NCI-H146 treated with DMSO at 0.1 percent for 48 hours (cell line): ENCODE results near the gene KCTD3.

Source experiments
- DNase-seq: peaks from one replicate; lab custom pipeline; 2025; ENCODE audit not compliant: unreplicated experiment; lab: John Stamatoyannopoulos, UW

The KCTD3 gene

GRCh38 chr1:215556996-215557395 is 10.1 kb upstream of the KCTD3 start:
- no peak for DNase-seq

GRCh38 chr1:215557504-215557903 is 9.6 kb upstream of the KCTD3 start:
- DNase-seq, result no peak

- no peak for DNase-seq
Measured at GRCh38 chr1:215557992-215558626, 9.0 kb upstream of the KCTD3 start.

GRCh38 chr1:215567491-215568298 is 591 bp downstream of the KCTD3 start:
- DNase-seq, result peak; percentile 62

GRCh38 chr1:215568299-215568692 is 1.2 kb downstream of the KCTD3 start:
- DNase-seq, result no peak

GRCh38 chr1:215569986-215570824 is 3.1 kb downstream of the KCTD3 start:
- no peak for DNase-seq

- DNase-seq, result no peak
Measured at GRCh38 chr1:215581896-215582295, 14.8 kb downstream of the KCTD3 start.

GRCh38 chr1:215583185-215583749 is 16.2 kb downstream of the KCTD3 start:
- no peak for DNase-seq

GRCh38 chr1:215584389-215584788 is 17.3 kb downstream of the KCTD3 start:
- DNase-seq, result no peak

- DNase-seq, result no peak
Measured at GRCh38 chr1:215589650-215590435, 22.7 kb downstream of the KCTD3 start.

- DNase-seq, result no peak
Measured at GRCh38 chr1:215590779-215591491, 23.8 kb downstream of the KCTD3 start.

- no peak for DNase-seq
Measured at GRCh38 chr1:215594640-215595039, 27.5 kb downstream of the KCTD3 start.

- no peak for DNase-seq
Measured at GRCh38 chr1:215595231-215595630, 28.1 kb downstream of the KCTD3 start.

GRCh38 chr1:215597961-215598360 is 30.9 kb downstream of the KCTD3 start:
- no peak for DNase-seq

GRCh38 chr1:215599418-215600074 is 32.4 kb downstream of the KCTD3 start:
- no peak for DNase-seq

GRCh38 chr1:215600258-215600792 is 33.2 kb downstream of the KCTD3 start:
- DNase-seq, result no peak

- DNase-seq, result no peak
Measured at GRCh38 chr1:215600867-215601266, 33.8 kb downstream of the KCTD3 start.

- DNase-seq, result no peak
Measured at GRCh38 chr1:215601276-215601675, 34.2 kb downstream of the KCTD3 start.

GRCh38 chr1:215603319-215603718 is 36.2 kb downstream of the KCTD3 start:
- no peak for DNase-seq
